ENCODE data around the gene COPS4. TPM values are rescaled to one million over a fixed set of nuclear protein-coding genes. Genes with fewer than 3 reads are reported as not detected.
"Not testable (repeated sequence)": the region's sequence is repeated elsewhere in the genome, so short reads cannot be mapped to it uniquely, and the experiment has no call there.

COPS4 gene
- total RNA-seq, 1 experiment from 2014 or later: 77.9 TPM

DNA sequence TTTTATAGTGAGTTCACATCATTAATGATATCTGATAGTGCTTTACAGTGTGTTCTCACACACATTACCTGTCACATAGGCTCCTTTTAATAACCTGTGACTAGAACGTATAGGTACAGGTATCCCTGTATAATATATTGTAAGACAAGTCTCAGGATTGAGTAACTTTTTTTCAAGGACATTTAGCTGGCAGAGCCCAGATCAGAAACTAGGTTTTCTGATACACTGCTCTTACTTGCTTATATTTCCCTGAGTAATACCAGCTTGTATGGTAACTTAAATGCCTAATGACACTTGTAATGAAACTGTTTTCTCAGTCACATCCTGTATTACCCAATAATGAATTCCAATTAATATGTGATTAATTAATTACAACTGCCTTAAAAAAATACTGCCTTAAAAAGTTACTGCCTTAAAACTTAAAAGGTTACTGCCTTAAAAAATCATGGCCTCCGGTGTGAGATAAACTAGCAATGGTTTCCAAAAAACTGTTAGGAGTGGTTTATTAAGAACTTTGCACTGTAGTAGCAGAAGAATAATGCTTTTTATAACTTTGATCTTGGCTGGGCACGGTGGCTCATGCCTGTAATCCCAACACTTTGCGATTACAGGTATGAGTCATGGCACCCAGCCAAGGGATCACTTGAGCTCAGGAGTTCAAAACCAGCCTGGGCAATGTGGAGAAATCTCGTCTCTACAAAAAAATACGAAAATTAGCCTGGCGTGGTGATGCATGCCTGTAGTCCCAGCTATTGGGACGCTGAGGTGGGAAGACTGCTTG lies 11.9 kb downstream of the COPS4 start:
- Histone ChIP-seq H3K4me3 (ENCODE audit: insufficient read depth, low read depth, low read length) (no peak overlapping the region), H3K36me3 (replicated peaks; ENCODE audit: control insufficient read depth, insufficient read depth, low read length) (no peaks in the 10 kb centered on the region), H3K27me3 (ENCODE audit: control insufficient read depth, insufficient read depth, low read length) (no peaks in the 10 kb centered on the region)
- no peak for DNase-seq

DNA sequence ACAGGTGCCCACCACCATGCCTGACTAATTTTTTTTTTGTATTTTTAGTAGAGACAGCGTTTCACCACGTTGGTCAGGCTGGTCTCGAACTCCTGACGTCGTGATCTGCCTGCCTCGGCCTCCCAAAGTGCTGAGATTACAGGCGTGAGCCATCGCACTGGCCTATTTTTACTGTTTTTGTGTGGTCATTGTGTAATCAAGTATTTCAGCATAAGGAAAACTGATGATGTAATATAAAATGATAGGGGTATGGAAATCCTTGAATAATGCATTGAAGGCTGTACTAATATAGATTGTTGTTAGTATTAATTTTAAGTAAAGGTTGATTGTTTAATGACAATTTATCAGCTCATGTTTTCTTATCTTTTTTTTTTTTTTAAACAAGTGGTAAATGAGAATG lies 13.8 kb downstream of the COPS4 start:
- not testable (repeated sequence) for H3K27me3 ChIP-seq (ENCODE audit: control insufficient read depth, insufficient read depth, low read length); H3K4me3 ChIP-seq (ENCODE audit: insufficient read depth, low read depth, low read length); DNase-seq; H3K36me3 ChIP-seq (replicated peaks; ENCODE audit: control insufficient read depth, insufficient read depth, low read length)

DNA sequence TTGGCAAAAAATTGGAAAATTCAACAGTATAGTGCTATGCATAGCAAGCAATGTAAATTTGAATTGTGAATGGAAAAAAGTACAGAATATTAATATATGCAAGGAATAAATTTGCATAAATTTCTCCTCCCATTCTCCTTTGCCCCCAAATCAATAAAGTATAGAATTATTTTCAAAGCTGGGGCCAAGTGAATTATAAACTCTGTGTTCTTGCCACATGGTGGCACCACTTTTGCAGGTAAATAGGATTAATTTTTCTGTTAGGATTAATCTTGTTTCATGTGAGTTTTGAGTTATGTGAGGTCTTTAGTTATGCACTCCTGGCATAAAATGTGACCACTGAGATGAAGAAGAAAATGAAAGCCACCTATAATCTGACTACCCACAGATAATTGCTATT lies 19.9 kb downstream of the COPS4 start:
- peak; percentile 8 for DNase-seq
- Histone ChIP-seq H3K4me3 (ENCODE audit: insufficient read depth, low read depth, low read length) (no peak overlapping the region), H3K36me3 (replicated peaks; ENCODE audit: control insufficient read depth, insufficient read depth, low read length) (no peaks in the 10 kb centered on the region; the same call in 1 of the 2 replicates), H3K27me3 (ENCODE audit: control insufficient read depth, insufficient read depth, low read length) (no peaks in the 10 kb centered on the region)

DNA sequence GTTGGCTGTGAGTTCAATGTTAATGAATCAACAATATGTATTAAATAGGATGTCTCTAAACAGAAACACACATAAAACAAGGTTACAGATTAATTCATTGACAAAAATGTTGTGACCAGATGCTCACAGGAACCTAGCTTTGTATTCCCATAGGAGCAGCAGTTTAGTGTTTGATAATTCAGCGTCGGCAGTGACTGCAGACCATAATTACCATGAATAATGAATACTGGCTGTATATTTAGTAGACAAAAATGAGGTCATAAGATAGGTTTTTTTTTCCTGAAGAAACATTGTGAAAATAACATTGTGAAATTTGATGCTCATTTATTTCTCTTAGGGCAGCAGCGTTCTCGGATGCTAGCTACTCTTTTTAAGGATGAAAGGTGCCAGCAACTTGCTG lies 27.8 kb downstream of the COPS4 start:
- Histone ChIP-seq H3K36me3 (replicated peaks; ENCODE audit: control insufficient read depth, insufficient read depth, low read length) (no peaks in the 10 kb centered on the region; the same call in none of the 2 replicates), H3K4me3 (ENCODE audit: insufficient read depth, low read depth, low read length) (no peak overlapping the region), H3K27me3 (ENCODE audit: control insufficient read depth, insufficient read depth, low read length) (no peaks in the 10 kb centered on the region)
- DNase-seq: no peak

DNA sequence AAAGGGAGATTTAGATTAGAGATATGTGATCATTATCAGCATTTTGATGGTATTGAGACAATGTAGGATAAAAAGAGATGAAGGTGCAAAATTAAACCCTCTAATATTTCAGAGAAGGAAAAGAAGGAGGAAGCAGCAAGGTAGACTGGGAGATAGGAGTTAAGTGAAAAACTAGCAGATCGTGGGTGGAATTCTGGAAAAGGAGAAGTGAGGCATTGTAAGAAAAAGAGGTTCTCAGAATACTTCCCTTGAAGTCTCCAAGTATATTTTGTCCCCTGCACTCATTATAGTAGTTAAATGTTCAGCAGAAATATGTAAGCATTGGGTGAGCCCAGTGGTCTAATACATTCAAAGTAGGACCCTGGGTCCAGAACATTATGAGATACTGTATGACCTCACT lies 30.3 kb downstream of the COPS4 start:
- Histone ChIP-seq H3K4me3 (ENCODE audit: insufficient read depth, low read depth, low read length) (no peak overlapping the region), H3K36me3 (replicated peaks; ENCODE audit: control insufficient read depth, insufficient read depth, low read length) (no peaks in the 10 kb centered on the region; the same call in 1 of the 2 replicates), H3K27me3 (ENCODE audit: control insufficient read depth, insufficient read depth, low read length) (no peaks in the 10 kb centered on the region)
- DNase-seq: no peak

DNA sequence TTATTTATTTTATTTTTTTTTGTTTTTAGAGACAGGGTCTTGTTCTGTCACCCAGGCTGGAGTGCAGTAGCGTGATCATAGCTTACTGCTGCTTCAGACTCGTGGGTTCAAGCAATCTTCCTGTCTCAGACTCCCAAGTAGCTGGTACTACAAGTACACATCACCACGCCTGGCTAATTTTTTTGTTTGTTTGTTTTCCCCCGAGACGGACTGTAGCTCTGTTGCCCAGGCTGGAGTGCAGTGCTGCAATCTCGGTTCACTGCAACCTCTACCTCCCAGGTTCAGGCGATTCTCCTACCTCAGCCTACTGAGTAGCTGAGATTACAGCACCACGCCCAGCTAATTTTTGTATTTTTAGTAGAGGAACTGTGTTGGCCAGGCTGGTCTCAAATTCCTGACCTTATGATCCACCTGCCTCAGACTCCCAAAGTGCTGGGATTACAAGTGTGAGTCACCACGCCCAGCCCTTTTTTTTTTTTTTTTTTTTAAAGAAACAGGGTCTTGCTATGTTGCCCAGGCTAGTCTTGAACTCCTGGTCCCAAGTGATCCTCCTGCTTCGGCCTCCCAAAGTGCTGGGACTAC lies 32.2 kb downstream of the COPS4 start:
- Histone ChIP-seq H3K36me3 (replicated peaks; ENCODE audit: control insufficient read depth, insufficient read depth, low read length) (no peaks in the 10 kb centered on the region; the same call in 1 of the 2 replicates), H3K27me3 (ENCODE audit: control insufficient read depth, insufficient read depth, low read length) (no peaks in the 10 kb centered on the region), H3K4me3 (ENCODE audit: insufficient read depth, low read depth, low read length) (no peak overlapping the region)
- DNase-seq: no peak

DNA sequence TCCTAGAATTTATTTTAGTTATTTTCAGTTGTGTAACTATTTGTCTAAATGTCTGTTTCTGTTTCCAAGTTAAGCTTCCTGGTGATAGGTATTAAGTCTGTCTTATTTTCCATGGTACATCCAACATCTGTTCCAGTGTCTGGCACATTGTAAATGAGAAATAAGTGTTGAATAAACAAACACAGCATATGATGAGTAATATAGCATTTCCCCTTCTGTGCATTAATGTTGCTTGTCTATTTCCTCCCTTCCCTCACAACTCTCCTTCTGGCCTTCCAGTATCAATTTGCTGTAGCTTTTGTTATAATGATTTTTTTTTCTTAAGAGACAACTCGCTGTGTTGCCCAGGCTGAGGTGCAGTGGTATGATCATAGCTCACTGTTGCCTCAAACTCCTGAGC lies 36.1 kb downstream of the COPS4 start:
- no peak for DNase-seq
- no peak overlapping the region for H3K4me3 ChIP-seq (ENCODE audit: insufficient read depth, low read depth, low read length)
- peaks cover 2% of the 10 kb centered on the region for H3K36me3 ChIP-seq (replicated peaks; ENCODE audit: control insufficient read depth, insufficient read depth, low read length)
- H3K27me3 ChIP-seq (ENCODE audit: control insufficient read depth, insufficient read depth, low read length): no peaks in the 10 kb centered on the region

DNA sequence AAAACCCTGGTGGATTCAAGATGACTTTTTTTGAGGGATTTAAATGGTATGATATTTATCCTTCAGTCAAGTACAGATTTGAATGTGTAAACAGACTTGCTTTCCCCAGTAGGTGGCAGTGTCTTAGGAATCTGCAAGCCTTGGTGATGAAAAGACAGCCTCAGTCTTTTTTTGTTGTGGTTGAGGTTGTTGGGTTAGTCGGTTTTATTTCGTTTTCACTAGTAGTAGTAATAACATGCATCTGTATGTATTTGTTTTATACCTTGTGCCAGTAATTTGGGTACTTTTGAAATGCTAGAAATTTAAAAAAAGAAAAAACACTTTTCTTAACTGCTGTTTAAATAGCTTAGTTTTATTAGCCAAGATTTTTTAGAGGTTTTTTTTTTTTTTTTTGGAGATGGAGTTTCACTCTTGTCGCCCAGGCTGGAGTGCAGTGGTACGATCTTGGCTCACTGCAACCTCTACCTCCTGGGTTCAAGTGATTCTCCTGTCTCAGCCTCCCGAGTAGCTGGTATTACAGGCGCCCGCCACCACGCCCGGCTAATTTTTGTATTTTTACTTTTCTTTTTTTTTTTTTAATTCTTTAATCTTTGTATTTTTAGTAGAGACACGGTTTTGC lies 39.2 kb downstream of the COPS4 start:
- DNase-seq: peak; percentile 62
- Histone ChIP-seq H3K27me3 (ENCODE audit: control insufficient read depth, insufficient read depth, low read length) (no peaks in the 10 kb centered on the region), H3K36me3 (replicated peaks; ENCODE audit: control insufficient read depth, insufficient read depth, low read length) (peaks cover 2% of the 10 kb centered on the region), H3K4me3 (ENCODE audit: insufficient read depth, low read depth, low read length) (no peak overlapping the region)

DNA sequence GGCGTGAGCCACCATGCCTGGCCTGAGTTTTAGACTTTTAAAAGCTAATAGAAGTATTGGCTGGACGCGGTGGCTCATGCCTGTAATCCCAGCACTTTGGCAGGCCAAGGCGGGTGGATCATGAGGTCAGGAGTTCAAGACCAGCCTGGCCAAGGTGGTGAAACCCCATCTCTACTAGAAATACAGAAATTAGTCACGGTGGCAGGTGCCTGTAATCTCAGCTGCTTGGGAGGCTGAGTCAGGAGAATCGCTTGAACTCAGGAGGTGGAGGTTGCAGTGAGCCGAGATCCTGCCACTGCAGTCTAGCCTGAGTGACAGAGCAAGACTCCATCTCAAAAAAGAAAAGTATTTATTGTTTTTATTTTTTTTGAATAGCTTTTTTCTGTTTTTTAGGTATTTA lies 39.8 kb downstream of the COPS4 start:
- not testable (repeated sequence) for DNase-seq; H3K27me3 ChIP-seq (ENCODE audit: control insufficient read depth, insufficient read depth, low read length); H3K36me3 ChIP-seq (replicated peaks; ENCODE audit: control insufficient read depth, insufficient read depth, low read length); H3K4me3 ChIP-seq (ENCODE audit: insufficient read depth, low read depth, low read length)

DNA sequence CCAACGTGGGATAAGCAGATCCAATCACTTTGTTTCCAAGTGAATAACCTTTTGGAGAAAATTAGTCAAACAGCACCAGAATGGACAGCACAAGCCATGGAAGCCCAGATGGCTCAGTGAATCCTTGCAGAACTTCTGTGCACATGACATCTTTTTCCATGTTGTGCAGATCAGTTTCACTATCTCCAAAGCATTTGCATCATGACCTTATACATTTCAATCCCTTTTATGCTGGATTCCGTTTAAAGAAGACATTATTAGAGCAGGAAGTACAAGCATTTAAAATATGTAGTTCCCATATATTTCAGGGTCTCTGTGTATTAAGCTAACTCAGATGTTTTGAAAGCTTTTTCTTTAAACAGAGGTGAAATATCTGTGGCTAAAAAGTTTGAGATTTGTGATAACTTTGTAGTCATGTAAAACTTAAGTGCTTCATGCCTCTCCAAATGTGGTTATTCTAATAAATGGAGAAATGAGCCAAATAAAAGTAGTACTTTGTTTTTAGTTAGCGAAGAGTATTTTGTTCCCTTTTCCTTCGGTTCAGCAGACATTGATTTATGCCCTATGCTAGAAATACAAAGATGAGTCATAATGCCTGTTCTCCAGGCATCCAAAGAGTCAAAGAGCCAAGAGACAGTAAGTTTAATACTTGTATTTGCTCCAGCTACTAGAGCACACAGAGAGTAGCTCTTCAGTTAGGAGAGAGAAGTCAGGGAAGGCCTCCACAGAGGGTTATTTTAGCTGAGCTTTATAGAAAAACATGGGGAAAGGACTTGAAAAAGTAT lies 40.5 kb downstream of the COPS4 start:
- Histone ChIP-seq H3K27me3 (ENCODE audit: control insufficient read depth, insufficient read depth, low read length) (no peaks in the 10 kb centered on the region), H3K36me3 (replicated peaks; ENCODE audit: control insufficient read depth, insufficient read depth, low read length) (peaks cover 2% of the 10 kb centered on the region), H3K4me3 (ENCODE audit: insufficient read depth, low read depth, low read length) (no peak overlapping the region)
- no peak for DNase-seq

DNA sequence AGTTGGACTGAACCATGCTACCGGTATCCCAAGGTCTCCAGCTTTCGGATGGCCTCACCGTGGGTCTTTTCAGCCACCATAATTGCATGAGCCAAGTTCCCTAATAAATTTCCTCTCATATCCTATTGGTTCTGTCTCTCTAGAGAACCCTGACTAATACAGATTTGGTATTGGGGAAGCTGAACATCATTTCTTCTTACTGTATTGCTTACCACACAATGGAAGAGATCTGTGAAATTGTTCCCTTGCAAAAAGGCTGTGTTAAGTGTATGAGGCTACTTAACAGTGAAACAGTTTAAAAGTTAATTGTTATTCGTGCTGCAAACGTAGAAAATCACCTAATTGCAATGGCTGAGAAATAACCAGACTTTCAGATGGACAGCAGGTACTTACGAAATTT lies 45.6 kb downstream of the COPS4 start:
- H3K36me3 ChIP-seq (replicated peaks; ENCODE audit: control insufficient read depth, insufficient read depth, low read length): no peaks in the 10 kb centered on the region; the same call in none of the 2 replicates
- no peak for DNase-seq
- H3K27me3 ChIP-seq (ENCODE audit: control insufficient read depth, insufficient read depth, low read length): no peaks in the 10 kb centered on the region
- H3K4me3 ChIP-seq (ENCODE audit: insufficient read depth, low read depth, low read length): no peak overlapping the region

DNA sequence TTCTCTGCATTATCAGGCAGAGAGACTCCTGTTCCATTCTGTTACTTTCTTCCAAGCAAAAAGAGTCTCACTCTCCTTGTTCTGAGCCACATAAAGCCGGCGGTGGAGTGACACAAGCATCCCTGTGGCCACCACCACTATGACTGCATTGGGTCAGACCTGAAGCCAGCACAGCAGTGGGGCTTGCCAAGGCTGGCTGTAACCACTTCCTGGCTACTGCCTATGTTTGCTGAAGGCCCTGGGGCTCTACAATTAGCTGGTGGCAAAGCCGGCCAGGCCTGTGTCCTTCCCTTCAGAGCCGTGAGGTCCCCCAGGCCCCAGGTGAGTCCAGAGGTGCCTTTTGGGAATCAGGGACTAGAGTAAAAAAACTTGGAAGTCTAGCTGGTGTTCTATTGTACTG lies 47.8 kb downstream of the COPS4 start:
- Histone ChIP-seq H3K27me3 (ENCODE audit: control insufficient read depth, insufficient read depth, low read length) (no peaks in the 10 kb centered on the region), H3K36me3 (replicated peaks; ENCODE audit: control insufficient read depth, insufficient read depth, low read length) (no peaks in the 10 kb centered on the region), H3K4me3 (ENCODE audit: insufficient read depth, low read depth, low read length) (no peak overlapping the region)
- DNase-seq: no peak

DNA sequence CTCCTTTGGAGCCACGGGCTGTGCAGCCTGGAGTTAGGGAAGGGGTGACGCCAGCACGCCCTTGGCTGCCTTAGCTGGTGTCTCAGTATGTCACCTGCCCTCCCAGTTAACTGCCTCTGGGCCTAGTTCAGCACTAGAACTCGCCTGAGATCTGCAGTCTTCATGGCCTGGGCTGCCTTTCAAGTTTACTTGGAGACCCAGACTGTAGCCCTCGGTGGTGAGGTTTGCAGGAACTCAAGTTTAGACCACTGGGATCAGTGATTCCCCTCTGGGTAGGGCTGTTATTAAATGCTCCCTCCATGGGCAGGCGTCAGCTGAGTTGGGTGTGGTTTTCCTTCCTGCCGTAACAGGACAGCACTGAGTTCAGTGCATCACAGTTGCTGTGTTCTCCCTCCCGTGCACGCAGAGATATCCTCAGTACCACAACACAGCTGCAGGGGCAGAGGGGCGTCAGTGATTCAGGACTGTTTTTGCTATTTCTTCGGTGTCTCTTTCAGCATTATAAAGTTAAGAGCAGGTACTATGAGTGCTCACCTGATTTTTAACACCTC lies 49.0 kb downstream of the COPS4 start:
- no peak for DNase-seq

DNA sequence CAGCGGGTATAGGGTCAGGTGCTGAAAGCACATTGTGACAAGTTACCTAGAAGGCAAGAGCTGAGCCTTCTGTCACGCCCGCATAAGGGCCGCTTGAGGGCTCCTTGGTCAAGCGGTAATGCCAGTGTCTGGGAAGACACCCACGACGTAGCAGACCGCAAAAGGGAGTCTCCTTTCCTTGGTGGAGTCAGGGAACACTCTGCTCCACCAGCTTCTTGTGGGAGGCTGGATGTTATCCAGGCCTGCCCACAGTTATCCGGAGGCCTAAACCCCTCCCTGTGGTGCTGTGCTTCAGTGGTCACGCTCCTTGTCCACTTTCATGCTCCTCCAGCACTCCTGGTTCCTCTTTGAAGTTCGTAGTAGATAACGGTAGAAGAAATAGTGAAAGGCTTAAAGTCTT lies 50.0 kb downstream of the COPS4 start:
- DNase-seq; H3K27me3 ChIP-seq (ENCODE audit: control insufficient read depth, insufficient read depth, low read length); H3K4me3 ChIP-seq (ENCODE audit: insufficient read depth, low read depth, low read length); H3K36me3 ChIP-seq (replicated peaks; ENCODE audit: control insufficient read depth, insufficient read depth, low read length): not testable (repeated sequence)

More for the DNA sequence above, 49.0 kb downstream of the COPS4 start:
- Histone ChIP-seq H3K27me3 (ENCODE audit: control insufficient read depth, insufficient read depth, low read length) (no peaks in the 10 kb centered on the region), H3K4me3 (ENCODE audit: insufficient read depth, low read depth, low read length) (no peak overlapping the region), H3K36me3 (replicated peaks; ENCODE audit: control insufficient read depth, insufficient read depth, low read length) (no peaks in the 10 kb centered on the region)
